Measurements from ENCODE around the gene GRHL1. TPM values are rescaled to one million over a fixed set of nuclear protein-coding genes. Genes with fewer than 3 reads are reported as not detected.
"Not testable (repeated sequence)": the region's sequence is repeated elsewhere in the genome, so short reads cannot be mapped to it uniquely, and the experiment has no call there.

The GRHL1 gene
- total RNA-seq, 2 experiments from 2014 or later: 1.2 to 2.0 TPM

- H3K4me3 Mint-ChIP-seq; H3K4me1 Mint-ChIP-seq; DNase-seq; POLR2A ChIA-PET; H3K27ac Mint-ChIP-seq; CTCF ChIA-PET; H3K9me3 Mint-ChIP-seq; H3K36me3 Mint-ChIP-seq (ENCODE audit: low read depth): not testable (repeated sequence)
- H3K27me3 Mint-ChIP-seq: peaks cover 17% of the 10 kb centered on the region
Observed at GRCh38 chr2:10010861-10011605, 59.5 kb downstream of the GRHL1 start.

- DNase-seq; POLR2A ChIA-PET; H3K4me3 Mint-ChIP-seq; H3K9me3 Mint-ChIP-seq; CTCF ChIA-PET; H3K36me3 Mint-ChIP-seq (ENCODE audit: low read depth); H3K27ac Mint-ChIP-seq; H3K4me1 Mint-ChIP-seq: not testable (repeated sequence)
- H3K27me3 Mint-ChIP-seq: peaks cover 14% of the 10 kb centered on the region
Observed at GRCh38 chr2:10011606-10012325, 60.3 kb downstream of the GRHL1 start.

GRCh38 chr2:10012366-10012962, 61.0 kb downstream of the GRHL1 start:
- POLR2A ChIA-PET; H3K9me3 Mint-ChIP-seq; H3K27ac Mint-ChIP-seq; CTCF ChIA-PET; H3K36me3 Mint-ChIP-seq (ENCODE audit: low read depth); H3K4me1 Mint-ChIP-seq; H3K4me3 Mint-ChIP-seq; DNase-seq: not testable (repeated sequence)
- peaks cover 17% of the 10 kb centered on the region for H3K27me3 Mint-ChIP-seq

- Mint-ChIP-seq H3K9me3 (no peaks in the 10 kb centered on the region), H3K36me3 (ENCODE audit: low read depth) (no peaks in the 10 kb centered on the region), H3K27me3 (peaks cover 15% of the 10 kb centered on the region), H3K27ac (no peak overlapping the region), H3K4me3 (no peak overlapping the region), H3K4me1 (no peaks in the 10 kb centered on the region)
- ChIA-PET POLR2A (no interaction called here), CTCF (no interaction called here)
- no peak for DNase-seq
Observed at GRCh38 chr2:10012963-10013461, 61.5 kb downstream of the GRHL1 start.

- POLR2A ChIA-PET; H3K36me3 Mint-ChIP-seq (ENCODE audit: low read depth); H3K4me3 Mint-ChIP-seq; H3K4me1 Mint-ChIP-seq; H3K27ac Mint-ChIP-seq; H3K9me3 Mint-ChIP-seq; DNase-seq; CTCF ChIA-PET: not testable (repeated sequence)
- peaks cover 14% of the 10 kb centered on the region for H3K27me3 Mint-ChIP-seq
Observed at GRCh38 chr2:10013651-10014417, 62.3 kb downstream of the GRHL1 start.

- ChIA-PET CTCF (no interaction called here), POLR2A (no interaction called here)
- no peaks in the 10 kb centered on the region for H3K4me1 Mint-ChIP-seq
- H3K27ac Mint-ChIP-seq: no peak overlapping the region
- H3K27me3 Mint-ChIP-seq: peaks cover 19% of the 10 kb centered on the region
- H3K4me3 Mint-ChIP-seq: no peak overlapping the region
- DNase-seq: no peak
- no peaks in the 10 kb centered on the region for H3K9me3 Mint-ChIP-seq
- H3K36me3 Mint-ChIP-seq (ENCODE audit: low read depth): no peaks in the 10 kb centered on the region
Observed at GRCh38 chr2:10014418-10015190, 63.1 kb downstream of the GRHL1 start.

GRCh38 chr2:10015376-10015989, 64.0 kb downstream of the GRHL1 start:
- H3K4me3 Mint-ChIP-seq; H3K27ac Mint-ChIP-seq; DNase-seq; H3K4me1 Mint-ChIP-seq; POLR2A ChIA-PET; H3K36me3 Mint-ChIP-seq (ENCODE audit: low read depth); H3K9me3 Mint-ChIP-seq; CTCF ChIA-PET: not testable (repeated sequence)
- H3K27me3 Mint-ChIP-seq: peaks cover 19% of the 10 kb centered on the region

- H3K27ac Mint-ChIP-seq: no peak overlapping the region
- no peak for DNase-seq
- ChIA-PET CTCF (no interaction called here), POLR2A (no interaction called here)
- H3K4me1 Mint-ChIP-seq: no peaks in the 10 kb centered on the region
- H3K9me3 Mint-ChIP-seq: no peaks in the 10 kb centered on the region
- peaks cover 21% of the 10 kb centered on the region for H3K27me3 Mint-ChIP-seq
- H3K36me3 Mint-ChIP-seq (ENCODE audit: low read depth): no peaks in the 10 kb centered on the region
- no peak overlapping the region for H3K4me3 Mint-ChIP-seq
Observed at GRCh38 chr2:10016001-10016801, 64.7 kb downstream of the GRHL1 start.

GRCh38 chr2:10016802-10017258, 65.3 kb downstream of the GRHL1 start:
- Mint-ChIP-seq H3K27me3 (peaks cover 21% of the 10 kb centered on the region), H3K36me3 (ENCODE audit: low read depth) (no peaks in the 10 kb centered on the region), H3K27ac (no peak overlapping the region), H3K4me1 (no peaks in the 10 kb centered on the region), H3K4me3 (no peak overlapping the region), H3K9me3 (no peaks in the 10 kb centered on the region)
- ChIA-PET POLR2A (no interaction called here), CTCF (no interaction called here)
- no peak for DNase-seq

GRCh38 chr2:10017313-10017941, 65.9 kb downstream of the GRHL1 start:
- no peak overlapping the region for H3K4me3 Mint-ChIP-seq
- no peak overlapping the region for H3K27ac Mint-ChIP-seq
- peaks cover 21% of the 10 kb centered on the region for H3K27me3 Mint-ChIP-seq
- DNase-seq: no peak
- H3K36me3 Mint-ChIP-seq (ENCODE audit: low read depth): no peaks in the 10 kb centered on the region
- no peaks in the 10 kb centered on the region for H3K9me3 Mint-ChIP-seq
- POLR2A ChIA-PET: no interaction called here
- H3K4me1 Mint-ChIP-seq: no peaks in the 10 kb centered on the region
- CTCF ChIA-PET: interaction anchor here (1.8 kb wide), 1 partner anchor 33 kb away, joined by 6 read pairs; no protein-coding TSS in a partner anchor

- H3K4me3 Mint-ChIP-seq: no peak overlapping the region
- H3K9me3 Mint-ChIP-seq: no peaks in the 10 kb centered on the region
- peaks cover 21% of the 10 kb centered on the region for H3K27me3 Mint-ChIP-seq
- DNase-seq: no peak
- no peak overlapping the region for H3K27ac Mint-ChIP-seq
- H3K4me1 Mint-ChIP-seq: no peaks in the 10 kb centered on the region
- no peaks in the 10 kb centered on the region for H3K36me3 Mint-ChIP-seq (ENCODE audit: low read depth)
- ChIA-PET POLR2A (interaction anchor here (0.8 to 1.0 kb wide), 2 partner anchors 10 to 33 kb away, joined by 3 read pairs; no protein-coding TSS in a partner anchor), CTCF (interaction anchor here (0.7 to 1.8 kb wide), 2 partner anchors 35 to 53 kb away, joined by 3 to 6 read pairs; no protein-coding TSS in a partner anchor)
Observed at GRCh38 chr2:10019174-10019573, 67.7 kb downstream of the GRHL1 start.

Measured in activated CD4-positive, alpha-beta memory T cell treated with anti-CD3 and anti-CD28 coated beads, Interleukin-2, amount 10 ng/mL, durations not matched to agents 7 days and 5 days (primary cell).